ENCODE measurements around the gene RPL6.
"Not testable (repeated sequence)": the region's sequence is repeated elsewhere in the genome, so short reads cannot be mapped to it uniquely, and the experiment has no call there.

RPL6 gene

DNA sequence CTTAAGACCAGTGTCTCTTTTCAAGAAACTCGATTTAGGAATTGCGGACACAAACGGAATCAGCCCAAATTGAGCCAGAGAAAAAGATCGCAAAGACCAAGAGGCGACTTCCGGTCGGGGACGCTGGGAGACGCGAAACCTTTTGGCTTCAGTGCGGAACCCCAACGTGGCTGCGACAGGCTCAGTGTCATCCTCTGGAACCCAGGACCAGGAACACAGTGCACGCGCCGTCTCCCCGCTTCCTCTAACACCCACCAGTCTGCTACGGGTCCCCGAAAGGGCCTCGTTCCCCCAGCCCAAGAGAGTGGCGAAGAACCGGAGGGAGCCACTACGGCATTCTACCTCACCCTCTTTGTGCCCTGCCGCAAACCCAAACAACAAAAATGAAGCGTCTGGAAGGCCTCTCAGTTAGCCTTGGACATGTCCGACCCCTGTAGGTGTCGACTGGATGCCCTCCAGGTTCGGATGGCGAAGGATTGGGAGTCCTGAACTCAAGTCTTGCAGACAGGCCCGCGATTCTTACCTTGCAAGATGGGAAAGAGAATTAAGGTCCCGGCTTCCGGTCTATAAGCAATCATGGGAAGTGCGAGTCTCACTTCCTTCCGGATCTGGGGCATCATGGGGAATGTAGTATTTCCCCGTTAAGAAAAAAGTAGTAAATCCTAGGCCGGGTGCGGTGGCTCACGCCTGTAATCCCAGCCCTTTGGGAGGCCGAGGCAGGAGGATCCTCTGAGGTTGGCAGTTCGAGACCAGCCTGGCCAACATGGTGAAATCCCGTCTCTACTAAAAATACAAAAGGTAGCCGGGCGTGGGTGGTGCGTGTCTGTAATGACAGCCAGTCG is at the start of gene RPL6:
Gene RPL6 (minus strand): TSS at position 542 of the 842 bp plus-strand sequence. CDS start 949 bp downstream, outside the sequence.
- DNase-seq (ENCODE audit: low read depth in 2 of 2), result peak; percentile 60 to 66

- DNase-seq (ENCODE audit: low read depth in 2 of 2), result no peak
Measured at GRCh38 chr12:112458751-112459150, 49.3 kb upstream of the RPL6 start.

- no peak for DNase-seq (ENCODE audit: low read depth in 2 of 2)
Measured at GRCh38 chr12:112458330-112458729, 48.9 kb upstream of the RPL6 start.

DNA sequence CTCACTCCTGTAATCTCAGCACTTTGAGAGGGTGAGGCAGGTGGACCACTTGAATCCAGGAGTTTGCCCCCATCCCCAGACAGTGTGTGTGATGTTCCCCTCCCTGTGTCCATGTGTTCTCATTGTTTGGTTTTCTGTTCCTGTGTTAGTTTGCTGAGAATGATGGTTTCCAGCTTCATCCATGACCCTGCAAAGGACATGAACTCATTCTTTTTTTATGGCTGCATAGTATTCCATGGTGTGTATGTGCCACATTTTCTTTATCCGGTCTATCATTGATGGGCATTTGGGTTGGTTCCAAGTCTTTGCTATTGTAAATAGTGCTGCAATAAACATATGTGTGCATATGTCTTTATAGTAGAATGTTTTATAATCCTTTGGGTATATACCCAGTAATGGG is 47.7 kb upstream of the RPL6 start:
- not testable (repeated sequence) for DNase-seq (ENCODE audit: low read depth in 2 of 2)

GRCh38 chr12:112456029-112456428 is 46.6 kb upstream of the RPL6 start:
- no peak for DNase-seq (ENCODE audit: low read depth in 2 of 2)

DNA sequence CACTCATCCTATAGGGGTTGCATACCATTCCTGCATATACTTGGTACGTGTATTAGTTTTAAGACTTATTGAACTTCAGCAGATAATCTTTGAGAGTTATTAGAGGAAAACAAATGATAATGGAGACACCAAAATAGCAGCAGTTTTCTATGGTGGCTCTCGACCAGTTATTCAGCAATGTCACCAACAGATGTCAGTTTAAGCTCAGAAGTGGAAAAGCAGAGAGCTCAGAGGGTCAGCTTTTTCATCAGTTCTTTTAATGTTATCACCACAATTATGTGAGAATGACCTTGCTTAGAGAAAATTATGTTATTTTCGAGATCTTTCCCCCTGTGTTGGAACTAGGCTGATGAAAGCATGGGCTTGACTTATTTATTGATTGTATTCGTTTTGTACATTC is 41.3 kb upstream of the RPL6 start:
- DNase-seq (ENCODE audit: low read depth in 2 of 2), result no peak

GRCh38 chr12:112448165-112448564 is 38.8 kb upstream of the RPL6 start:
- DNase-seq (ENCODE audit: low read depth in 2 of 2), result not testable (repeated sequence)

DNA sequence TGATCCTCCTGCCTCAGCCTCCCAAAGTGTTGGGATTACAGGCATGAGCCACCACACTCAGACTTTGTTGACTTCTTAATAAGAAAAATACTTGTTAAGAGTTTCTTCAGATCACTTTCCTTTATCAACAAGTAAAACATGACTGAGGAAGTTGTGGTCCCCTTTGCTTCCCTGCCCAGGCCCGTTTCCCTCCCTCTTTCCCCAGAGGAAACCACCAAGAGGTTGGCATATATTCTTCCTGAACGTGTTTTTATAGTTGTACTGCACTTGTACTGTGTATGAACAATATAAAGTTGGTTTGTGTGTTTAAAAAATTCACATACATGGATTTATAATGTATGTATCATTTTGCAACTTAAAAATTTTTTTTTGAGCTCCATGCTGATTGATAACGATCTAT is 37.7 kb upstream of the RPL6 start:
- no peak for DNase-seq (ENCODE audit: low read depth in 2 of 2)

DNA sequence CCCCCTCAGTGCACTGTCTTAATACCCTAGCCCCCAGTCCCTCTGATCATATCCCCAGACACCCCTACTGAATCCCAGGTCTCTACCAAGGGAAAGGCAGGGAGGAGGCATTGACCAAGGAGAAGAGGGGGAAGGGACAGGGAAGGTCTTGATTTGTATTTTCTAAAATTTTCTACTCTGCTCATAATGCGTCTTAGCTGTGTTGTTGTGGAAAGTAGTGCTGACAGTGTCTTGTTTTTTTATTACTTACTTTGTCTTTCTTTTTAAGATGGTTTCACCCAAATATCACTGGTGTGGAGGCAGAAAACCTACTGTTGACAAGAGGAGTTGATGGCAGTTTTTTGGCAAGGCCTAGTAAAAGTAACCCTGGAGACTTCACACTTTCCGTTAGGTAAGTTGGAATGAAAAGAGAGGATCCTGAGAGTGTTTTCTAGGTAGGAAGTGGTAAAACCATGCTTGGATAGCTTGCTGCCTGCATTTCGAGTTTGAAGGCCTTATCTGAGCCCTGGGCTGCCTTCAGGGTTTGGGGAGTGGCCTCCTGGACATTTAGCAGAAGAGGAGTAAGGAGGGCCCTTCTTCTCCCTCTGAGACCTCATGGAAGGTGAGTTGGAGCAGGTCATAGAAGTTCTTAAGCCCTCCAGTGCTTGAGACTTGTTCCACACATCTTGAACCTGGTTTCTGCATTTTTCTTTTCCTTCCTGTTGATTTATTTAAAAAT is 36.8 kb upstream of the RPL6 start:
- DNase-seq (ENCODE audit: low read depth in 2 of 2), result no peak

DNA sequence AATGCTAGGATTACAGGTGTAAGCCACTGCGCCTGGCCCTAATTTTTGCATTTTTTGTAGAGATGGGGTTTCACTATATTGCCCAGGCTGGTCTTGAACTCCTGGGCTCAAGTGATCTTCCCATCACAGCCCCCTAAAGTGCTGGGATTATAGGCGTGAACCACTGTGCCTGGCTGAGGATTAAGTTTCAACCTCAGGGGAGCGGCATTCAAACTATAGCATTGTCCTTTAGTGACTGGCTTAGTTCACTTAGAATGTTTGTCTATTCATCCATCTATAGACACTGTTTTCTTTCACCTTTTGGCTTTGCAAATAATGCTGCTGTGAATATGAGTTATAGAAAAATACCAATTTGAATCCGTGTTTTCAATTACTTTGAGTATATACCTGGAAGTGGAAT is 34.5 kb upstream of the RPL6 start:
- no peak for DNase-seq (ENCODE audit: low read depth in 2 of 2)

DNA sequence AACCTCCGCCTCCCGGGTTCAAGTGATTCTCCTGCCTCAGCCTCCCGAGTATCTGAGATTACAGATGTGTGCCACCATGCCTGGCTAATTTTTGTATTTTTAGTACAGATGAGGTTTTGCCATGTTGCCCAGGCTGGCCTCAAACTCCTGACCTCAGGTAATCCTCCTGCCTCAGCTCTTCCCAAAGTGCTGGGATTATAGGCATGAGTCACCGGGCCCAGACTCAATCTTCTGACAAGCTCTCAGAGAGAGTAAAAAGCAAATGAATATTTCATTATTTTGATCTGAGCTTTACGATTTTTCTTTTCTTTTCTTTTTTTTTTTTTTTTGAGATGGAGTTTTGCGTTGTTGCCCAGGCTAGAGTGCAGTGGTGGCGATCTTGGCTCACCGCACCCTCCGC is 31.2 kb upstream of the RPL6 start:
- DNase-seq (ENCODE audit: low read depth in 2 of 2), result not testable (repeated sequence)

- DNase-seq (ENCODE audit: low read depth in 2 of 2), result no peak
Measured at GRCh38 chr12:112439769-112440168, 30.4 kb upstream of the RPL6 start.

GRCh38 chr12:112438645-112439044 is 29.2 kb upstream of the RPL6 start:
- DNase-seq (ENCODE audit: low read depth in 2 of 2), result not testable (repeated sequence)

GRCh38 chr12:112433551-112433950 is 24.1 kb upstream of the RPL6 start:
- DNase-seq (ENCODE audit: low read depth in 2 of 2), result no peak

DNA sequence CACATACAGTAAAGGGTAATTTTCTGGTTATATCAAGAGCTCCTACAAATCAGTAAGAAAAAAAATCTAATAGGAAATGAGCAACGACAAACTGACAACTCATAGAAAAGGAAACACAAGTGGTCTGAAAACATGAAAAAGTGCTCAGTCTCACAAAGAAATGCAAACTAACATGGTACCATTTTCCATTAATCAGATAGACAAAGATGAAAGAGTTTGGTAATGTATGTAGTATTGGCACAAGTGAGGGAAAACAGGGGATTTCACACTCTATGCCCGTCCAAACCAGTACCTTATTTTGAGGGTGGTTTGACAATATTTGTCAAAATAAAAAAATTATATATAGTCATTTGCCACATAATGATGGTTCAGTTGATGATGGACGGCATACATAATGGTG is 22.6 kb upstream of the RPL6 start:
- no peak for DNase-seq (ENCODE audit: low read depth in 2 of 2)

DNA sequence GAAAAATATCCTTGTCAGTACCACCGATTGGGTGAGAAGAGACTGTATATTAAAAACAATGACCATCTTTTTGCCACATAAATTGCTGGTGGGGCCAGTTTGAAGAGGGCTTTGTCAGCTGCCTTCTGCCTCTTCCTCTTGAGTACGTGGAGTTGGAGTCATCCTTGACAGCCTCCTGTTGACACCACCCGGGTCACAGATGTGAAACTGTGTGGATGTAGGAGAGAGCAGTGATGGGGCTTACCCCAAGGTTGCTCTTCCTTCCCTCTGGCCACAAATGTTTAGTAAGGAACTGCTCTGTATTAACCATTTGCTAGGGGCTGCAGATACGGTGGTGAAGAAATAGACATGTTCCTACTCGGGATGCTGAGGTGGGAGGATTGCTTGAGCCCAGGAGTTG is 21.5 kb upstream of the RPL6 start:
- peak in 1 of 2 donors; percentile 19 for DNase-seq (ENCODE audit: low read depth in 2 of 2)

DNA sequence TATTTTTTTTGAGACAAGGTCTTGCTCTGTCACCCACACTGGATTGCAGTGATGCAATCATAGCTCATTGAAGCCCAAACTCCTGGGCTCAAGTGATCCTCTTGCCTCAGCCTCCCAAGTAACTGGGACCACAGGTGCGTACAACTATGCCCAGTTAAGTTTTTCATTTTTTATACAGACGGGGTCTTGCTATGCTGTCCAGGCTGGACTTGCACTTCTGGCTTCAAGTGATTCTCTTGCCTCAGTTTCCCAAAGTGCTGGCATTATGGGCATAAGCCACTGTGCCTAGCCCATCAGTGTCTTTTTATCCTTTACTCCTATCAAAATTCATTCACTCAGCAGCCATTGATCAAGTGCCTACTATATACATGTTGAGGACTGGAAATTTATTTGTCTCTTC is 18.4 kb upstream of the RPL6 start:
- DNase-seq (ENCODE audit: low read depth in 2 of 2), result no peak

DNA sequence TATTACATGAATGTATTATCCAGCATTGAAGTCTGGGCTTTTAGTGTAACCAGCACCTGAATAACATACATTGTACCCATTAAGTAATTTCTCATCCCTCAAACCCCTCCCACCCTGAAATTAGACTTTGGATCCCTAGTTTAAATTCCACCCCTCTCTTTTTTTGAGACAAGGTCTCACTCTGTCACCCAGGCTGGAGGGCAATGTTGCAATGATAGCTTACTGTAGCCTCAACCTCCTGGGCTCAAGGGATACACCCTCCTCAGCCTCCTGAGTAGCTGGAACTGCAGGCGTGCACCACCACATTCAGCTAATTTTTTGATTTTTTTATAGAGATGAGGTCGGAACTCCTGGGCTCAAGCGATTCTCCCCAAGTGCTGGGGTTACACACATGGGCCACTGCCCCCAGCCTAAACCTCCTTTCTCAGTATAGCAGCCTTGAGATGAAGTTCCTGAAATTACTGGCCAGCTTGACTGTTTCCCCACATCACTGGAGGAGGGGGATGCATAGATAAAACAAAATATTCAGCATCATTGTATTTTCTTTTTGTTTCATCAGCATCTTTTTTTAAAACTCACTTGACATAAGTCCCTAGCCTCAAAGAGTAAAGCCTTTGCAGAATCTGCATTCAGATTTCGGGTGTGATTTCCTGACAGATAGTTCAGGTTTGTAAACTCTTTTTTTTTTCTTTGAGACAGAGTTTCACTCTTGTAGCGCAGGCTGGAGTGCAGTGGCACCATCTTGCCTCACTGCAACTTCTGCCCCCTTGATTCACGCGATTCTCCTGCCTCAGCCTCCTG is 16.4 kb upstream of the RPL6 start:
- no peak for DNase-seq (ENCODE audit: low read depth in 2 of 2)

DNA sequence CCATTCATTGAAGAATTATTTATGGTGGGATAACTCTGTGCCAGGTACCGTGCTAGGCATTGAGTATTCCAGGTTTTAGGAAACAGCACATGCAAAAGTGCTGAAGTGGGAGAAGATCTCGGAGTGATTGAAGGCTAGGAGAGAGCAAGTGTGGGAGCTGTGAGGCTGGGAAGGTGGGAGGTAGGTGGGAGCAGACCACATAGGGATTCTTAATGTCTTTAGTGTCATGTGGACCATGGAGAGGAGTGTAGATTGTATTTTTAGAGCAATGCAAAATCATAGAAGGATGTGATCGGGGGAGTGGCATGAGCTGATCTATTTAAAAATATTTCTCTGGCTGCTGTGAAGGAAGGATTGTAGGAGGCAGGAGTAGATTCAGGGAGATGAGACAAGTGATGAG is 14.7 kb upstream of the RPL6 start:
- no peak for DNase-seq (ENCODE audit: low read depth in 2 of 2)

DNA sequence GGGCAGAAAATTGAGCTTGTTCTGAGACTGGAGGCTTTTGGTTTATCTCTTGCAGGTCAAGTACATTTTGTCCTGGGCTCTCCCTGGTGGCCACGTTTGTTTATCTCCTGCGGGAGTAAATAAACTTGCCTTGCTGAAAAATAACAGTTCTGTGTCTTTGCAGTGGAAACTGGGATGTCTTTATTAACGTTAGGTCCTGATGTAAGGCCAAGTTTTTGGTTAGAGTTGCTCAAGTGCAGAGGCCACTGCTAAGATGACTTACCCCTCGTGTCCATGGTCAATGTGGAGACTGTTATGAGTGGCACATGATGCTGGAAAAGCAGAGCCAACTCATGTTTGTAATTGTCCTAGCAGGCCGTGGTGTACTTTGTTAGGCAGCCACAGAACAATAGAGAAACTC is 13.1 kb upstream of the RPL6 start:
- no peak for DNase-seq (ENCODE audit: low read depth in 2 of 2)

- DNase-seq (ENCODE audit: low read depth in 2 of 2), result no peak
Measured at GRCh38 chr12:112421363-112421762, 12.0 kb upstream of the RPL6 start.

- DNase-seq (ENCODE audit: low read depth in 2 of 2), result no peak
Measured at GRCh38 chr12:112420740-112421139, 11.3 kb upstream of the RPL6 start.

All from stimulated activated CD4-positive, alpha-beta T cell treated with anti-CD3 and anti-CD28 coated beads, Interleukin-4, amount 100 ng/mL, for 48 hours (primary cell).